ENCODE measurements around the gene EIF4A3.

EIF4A3 gene

DNA sequence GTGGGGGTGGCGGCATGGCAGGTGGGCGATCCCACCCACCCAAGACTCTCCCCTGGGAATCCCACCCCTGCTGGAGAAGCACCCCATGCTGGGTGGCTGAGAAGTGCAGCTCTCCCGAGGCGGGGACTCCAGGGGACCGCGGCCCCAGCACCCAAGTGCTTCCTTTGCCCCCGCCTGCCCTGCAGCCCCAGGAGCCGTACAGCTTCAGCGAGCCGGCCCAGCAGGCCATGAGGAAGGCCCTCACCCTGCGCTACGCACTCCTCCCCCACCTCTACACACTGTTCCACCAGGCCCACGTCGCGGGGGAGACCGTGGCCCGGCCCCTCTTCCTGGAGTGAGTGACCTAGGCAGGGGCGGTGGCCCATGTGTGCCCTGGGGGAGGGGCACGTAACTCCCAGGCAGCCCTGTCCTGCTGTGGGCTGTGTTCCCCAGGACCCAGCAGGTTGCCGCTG, 33.9 kb downstream of the EIF4A3 start:
- DNase-seq (ENCODE audit: low read depth in 2 of 2, low spot score in 1 of 2) = no peak

DNA sequence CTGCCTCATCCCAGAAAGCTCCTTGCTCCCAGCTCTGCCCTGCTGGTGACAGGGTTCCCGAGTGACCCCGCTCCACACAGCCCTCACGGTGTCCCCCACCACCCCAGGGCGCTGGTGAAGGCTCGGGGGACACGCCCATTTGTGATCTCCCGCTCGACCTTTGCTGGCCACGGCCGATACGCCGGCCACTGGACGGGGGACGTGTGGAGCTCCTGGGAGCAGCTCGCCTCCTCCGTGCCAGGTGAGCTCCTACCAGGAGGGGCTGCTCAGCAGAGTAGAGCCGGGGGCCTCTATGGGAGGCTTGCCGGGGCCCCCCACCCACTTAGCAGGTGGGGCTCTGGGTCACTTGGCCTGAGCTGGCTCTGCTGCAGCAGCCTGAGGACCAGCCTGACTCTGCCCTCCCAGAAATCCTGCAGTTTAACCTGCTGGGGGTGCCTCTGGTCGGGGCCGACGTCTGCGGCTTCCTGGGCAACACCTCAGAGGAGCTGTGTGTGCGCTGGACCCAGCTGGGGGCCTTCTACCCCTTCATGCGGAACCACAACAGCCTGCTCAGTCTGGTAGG, 34.4 kb downstream of the EIF4A3 start:
- no peak for DNase-seq (ENCODE audit: low read depth in 2 of 2, low spot score in 1 of 2)

DNA sequence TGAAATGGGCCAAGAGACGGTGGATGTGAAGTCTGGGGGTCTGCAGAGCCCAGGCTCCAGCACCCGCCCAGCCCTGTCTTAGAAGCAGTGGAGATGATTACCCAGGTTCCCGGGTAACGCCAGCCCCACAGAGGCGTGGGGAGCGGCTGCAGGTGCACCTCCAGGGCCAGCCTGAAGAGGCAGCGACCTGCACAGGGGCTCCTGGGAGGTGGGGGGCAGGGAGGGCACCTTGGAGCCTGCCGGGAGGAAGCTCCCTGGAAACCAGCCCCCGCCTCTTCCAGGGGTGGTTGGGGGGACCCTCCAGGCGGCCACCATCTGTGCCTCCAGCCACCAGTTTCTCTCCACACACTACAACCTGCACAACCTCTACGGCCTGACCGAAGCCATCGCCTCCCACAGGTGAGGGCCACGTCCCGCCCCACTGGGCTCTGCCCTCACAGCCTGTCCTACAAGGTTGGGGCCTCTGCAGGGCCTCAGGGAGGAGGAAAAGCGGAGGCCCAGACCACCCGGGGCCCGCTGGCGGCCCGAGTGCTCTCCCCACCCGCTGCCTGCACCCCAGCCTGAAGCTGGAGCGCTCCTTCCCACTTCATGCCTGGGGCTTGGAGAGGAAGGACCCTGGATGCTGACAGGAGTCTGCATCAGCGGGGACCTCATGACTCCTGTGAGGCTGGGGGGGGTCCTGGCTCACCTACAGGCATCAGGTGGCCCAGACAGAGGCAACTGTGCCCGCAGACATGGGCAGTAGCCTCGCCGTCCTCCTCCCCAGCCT, 35.0 kb downstream of the EIF4A3 start:
- no peak for DNase-seq (ENCODE audit: low read depth in 2 of 2, low spot score in 1 of 2)

DNA sequence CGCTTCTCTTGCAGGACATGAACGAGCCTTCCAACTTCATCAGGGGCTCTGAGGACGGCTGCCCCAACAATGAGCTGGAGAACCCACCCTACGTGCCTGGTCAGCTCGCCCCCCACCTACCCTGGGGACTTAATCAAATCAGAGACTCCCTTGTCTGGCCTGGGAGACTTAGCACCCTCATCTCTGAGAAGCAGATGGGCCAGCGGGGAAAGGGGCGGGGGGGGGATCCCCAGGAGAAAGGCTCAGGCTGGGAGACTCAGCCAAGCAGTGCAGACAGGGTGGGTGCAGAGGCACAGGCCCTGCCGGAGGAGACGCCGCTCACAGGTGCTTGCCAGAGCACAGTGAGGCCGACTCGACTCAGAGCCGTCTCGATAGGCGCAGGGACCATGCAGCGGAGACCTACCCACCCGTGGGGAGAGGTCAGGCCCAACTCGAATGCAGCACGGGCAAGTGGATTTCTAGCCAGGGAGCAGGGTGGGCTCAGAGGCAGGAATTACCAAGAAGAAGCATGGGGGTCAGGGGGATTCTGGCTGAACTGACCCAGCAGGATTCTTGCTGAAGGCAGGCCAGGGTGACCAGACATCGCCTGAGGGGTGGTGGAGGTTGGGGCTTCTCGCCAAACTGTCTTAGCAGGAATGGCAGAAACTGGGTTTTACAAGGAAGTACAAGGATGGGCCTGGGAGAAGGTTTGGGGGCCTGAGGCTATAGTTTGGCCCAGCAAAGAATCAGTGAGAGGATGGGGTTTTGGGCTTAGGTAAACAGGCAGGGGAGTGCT, 35.8 kb downstream of the EIF4A3 start:
- DNase-seq (ENCODE audit: low read depth in 2 of 2, low spot score in 1 of 2) = no peak

DNA sequence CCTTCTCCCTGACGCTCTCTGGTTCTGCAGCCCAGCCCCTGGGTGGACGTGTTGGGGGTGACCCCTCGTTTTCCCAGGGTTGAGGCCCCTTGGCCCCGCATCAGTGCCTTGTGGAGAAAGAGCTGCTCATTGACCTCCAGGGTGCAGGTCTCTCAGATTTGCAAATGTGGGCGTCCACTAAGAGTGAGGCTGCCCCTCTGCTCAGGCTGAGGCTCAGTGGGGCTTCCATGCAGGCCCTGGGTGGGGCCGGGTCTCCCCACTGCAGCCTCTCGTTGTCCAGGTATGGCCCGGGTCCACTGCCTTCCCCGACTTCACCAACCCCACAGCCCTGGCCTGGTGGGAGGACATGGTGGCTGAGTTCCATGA, 36.5 kb downstream of the EIF4A3 start:
- DNase-seq (ENCODE audit: low read depth in 2 of 2, low spot score in 1 of 2) = no peak

DNA sequence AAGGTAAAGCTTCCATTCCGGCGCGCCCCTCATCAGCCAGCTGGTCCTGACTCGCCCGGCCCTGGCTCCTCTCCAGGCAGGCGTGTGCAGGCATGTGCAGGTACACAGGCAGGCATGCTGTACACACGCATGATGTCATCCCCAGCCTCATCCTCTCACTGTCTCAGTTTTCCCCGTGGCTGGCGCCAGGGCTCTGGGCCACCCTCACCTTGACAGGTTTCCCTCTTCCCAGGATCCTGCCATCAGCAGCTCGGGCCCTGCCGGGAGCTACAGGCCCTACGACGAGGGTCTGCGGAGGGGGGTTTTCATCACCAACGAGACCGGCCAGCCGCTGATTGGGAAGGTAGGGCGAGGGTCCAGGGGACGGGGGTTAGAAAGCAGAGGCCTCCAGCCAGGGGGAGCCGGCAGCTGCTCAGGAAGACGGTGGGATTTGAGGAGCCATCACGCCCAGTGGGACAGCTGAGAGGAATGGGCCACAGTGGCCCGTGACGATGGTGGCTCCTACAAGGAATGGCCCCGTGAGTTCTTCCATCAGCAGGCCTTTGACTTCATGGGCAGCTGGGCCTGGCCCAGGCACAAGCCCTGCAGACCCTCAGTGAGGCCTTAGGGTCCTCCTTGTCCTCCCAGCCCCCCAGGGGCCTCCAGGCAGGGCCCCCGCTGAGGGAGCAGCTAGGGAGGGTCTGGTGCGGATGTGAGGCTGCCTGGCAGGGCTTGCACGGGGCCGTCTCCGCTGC, 37.0 kb downstream of the EIF4A3 start:
- DNase-seq (ENCODE audit: low read depth in 2 of 2, low spot score in 1 of 2) = no peak

DNA sequence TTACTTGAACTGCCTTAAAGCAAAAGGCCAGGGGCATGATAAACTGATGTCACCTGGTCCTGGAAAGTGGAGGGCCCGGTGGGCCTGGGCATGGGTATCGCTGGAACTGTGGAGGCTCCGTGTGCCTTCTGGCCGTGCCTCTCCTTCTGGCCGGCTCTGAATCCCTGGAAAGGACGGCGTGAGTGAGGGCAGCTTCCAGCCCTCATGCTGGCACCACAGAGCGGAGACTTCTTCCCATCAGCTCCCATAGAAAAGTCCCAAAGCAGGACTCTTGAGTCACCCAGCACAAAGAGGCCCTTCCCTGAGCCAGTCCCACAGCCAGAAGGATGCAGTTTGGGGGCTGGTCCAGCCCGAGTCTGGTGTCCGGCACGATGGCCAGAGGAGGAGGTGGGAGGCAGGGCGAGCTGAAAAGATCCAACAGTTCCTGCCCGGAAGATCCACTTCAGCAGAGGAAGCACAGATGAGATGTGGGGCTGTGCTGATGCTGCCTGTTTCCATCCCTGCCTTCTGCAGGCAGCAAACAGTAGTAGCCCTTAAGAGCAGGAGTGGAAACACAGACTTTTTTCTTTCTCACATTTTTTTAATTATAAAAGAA, 37.8 kb downstream of the EIF4A3 start:
- no peak for DNase-seq (ENCODE audit: low read depth in 2 of 2, low spot score in 1 of 2)

DNA sequence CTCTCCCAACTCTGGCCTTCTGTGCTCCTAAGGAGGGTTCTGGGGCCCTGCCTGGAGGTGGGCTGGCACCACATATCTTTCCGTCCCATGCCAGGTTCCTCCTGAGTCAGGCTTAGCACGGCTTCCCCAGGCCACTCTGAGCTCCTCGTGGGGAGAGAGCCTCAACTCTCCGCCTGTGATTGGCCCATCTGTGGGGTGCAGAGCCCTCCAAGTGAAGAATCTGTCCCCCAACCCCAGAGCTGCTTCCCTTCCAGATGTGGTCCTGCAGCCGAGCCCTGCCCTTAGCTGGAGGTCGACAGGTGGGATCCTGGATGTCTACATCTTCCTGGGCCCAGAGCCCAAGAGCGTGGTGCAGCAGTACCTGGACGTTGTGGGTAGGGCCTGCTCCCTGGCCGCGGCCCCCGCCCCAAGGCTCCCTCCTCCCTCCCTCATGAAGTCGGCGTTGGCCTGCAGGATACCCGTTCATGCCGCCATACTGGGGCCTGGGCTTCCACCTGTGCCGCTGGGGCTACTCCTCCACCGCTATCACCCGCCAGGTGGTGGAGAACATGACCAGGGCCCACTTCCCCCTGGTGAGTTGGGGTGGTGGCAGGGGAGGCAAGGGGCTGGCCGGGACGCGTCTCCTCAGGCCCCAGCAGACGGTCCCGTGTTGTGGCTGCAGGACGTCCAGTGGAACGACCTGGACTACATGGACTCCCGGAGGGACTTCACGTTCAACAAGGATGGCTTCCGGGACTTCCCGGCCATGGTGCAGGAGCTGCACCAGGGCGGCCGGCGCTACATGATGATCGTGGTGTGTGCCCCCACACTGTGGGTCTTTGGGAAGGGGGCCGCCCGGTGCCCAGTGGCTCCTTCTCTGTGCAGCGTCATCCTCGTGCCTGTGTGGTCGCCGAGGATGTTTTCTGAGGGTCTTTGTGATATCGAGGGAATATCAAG, 38.6 kb downstream of the EIF4A3 start:
- no peak for DNase-seq (ENCODE audit: low read depth in 2 of 2, low spot score in 1 of 2)

DNA sequence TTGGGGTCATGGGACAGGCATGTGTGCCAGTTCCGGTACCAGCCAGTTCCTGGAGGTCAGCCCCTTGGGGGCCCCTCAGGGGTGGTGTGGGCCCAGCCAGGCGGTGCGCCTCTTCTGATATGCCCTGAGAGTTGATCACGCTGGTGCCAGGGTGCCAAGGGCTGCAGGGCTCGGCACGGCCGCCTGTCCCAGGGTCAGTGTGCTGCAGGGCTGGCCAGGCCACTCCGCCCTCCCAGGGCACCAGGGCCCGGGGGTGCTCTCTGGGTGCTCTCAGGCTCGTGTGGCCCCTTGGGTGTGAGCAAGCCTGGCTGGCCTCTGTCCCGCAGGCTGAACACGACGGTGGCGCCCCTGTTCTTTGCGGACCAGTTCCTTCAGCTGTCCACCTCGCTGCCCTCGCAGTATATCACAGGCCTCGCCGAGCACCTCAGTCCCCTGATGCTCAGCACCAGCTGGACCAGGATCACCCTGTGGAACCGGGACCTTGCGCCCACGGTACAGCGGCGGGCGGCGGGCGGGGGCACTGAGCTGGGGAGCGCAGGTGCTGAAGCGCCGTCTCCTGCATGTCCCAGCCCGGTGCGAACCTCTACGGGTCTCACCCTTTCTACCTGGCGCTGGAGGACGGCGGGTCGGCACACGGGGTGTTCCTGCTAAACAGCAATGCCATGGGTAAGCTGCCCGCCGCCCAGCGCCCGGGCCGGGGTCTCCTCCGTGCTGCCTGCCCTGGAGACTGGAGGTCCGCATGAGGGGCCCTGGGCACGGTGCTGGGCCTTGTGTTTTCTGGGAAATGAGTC, 39.5 kb downstream of the EIF4A3 start:
- DNase-seq (ENCODE audit: low read depth in 2 of 2, low spot score in 1 of 2) = no peak

DNA sequence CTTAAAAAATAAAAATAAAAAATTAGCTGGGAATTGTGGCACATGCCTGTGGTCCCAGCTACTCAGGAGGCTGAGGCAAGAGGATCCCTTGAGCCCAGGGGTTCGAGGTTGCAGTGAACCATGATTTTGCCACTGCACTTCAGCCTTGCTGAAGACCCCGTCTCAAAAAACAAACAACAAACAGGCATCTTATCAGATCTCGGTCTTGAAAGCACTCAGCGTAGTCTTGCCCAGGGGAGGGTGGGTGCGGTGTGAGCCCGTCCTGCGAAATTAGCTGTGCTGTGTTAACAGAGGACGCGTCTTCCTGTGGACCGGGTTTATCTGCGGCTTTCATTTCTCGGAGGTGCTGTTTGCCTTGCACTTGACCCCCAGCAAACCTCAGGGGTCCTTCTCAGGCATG, 40.2 kb downstream of the EIF4A3 start:
- no peak for DNase-seq (ENCODE audit: low read depth in 2 of 2, low spot score in 1 of 2)

DNA sequence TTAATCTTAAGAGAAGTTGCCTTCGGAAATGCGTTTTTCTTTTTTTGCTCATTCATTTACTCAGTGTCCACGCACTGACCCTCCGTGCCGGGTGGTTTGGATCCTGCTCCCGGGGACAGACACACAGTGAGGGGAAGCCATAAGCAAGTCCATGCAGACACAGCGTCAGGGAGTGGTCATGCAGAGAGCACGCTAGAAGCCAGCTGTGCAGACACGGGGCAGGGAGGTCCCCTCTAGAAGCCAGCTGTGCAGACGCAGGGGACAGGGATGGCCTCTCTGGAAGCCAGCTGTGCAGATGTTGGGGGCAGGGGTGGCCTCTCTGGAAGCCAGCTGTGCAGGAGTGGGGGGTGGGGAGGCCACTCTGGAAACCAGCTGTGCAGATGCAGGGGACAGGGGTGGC, 40.8 kb downstream of the EIF4A3 start:
- no peak for DNase-seq (ENCODE audit: low read depth in 2 of 2, low spot score in 1 of 2)

DNA sequence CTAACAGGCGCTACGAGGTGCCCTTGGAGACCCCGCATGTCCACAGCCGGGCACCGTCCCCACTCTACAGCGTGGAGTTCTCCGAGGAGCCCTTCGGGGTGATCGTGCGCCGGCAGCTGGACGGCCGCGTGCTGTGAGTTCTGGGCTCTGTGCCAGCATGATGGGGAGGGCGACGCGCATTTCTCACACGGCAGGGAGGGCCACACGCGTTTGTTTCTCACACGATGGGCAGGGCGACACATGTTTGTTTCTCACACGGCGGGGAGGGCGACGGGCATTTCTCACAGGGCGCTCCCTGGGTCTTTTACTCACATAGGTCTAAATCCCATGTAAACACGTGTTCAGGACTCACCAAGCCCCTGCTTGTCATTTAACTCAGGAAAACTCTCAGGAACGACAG, 41.2 kb downstream of the EIF4A3 start:
- no peak for DNase-seq (ENCODE audit: low read depth in 2 of 2, low spot score in 1 of 2)

DNA sequence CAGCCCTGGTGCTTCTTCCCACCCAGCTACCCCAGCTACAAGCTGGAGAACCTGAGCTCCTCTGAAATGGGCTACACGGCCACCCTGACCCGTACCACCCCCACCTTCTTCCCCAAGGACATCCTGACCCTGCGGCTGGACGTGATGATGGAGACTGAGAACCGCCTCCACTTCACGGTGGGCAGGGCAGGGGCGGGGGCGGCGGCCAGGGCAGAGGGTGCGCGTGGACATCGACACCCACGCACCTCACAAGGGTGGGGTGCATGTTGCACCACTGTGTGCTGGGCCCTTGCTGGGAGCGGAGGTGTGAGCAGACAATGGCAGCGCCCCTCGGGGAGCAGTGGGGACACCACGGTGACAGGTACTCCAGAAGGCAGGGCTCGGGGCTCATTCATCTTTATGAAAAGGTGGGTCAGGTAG, 42.0 kb downstream of the EIF4A3 start:
- no peak for DNase-seq (ENCODE audit: low read depth in 2 of 2, low spot score in 1 of 2)

DNA sequence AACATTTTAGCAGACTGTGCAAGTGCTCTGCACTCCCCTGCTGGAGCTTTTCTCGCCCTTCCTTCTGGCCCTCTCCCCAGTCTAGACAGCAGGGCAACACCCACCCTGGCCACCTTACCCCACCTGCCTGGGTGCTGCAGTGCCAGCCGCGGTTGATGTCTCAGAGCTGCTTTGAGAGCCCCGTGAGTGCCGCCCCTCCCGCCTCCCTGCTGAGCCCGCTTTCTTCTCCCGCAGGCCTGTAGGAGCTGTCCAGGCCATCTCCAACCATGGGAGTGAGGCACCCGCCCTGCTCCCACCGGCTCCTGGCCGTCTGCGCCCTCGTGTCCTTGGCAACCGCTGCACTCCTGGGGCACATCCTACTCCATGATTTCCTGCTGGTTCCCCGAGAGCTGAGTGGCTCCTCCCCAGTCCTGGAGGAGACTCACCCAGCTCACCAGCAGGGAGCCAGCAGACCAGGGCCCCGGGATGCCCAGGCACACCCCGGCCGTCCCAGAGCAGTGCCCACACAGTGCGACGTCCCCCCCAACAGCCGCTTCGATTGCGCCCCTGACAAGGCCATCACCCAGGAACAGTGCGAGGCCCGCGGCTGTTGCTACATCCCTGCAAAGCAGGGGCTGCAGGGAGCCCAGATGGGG, 42.5 kb downstream of the EIF4A3 start:
- DNase-seq (ENCODE audit: low read depth in 2 of 2, low spot score in 1 of 2) = no peak

DNA sequence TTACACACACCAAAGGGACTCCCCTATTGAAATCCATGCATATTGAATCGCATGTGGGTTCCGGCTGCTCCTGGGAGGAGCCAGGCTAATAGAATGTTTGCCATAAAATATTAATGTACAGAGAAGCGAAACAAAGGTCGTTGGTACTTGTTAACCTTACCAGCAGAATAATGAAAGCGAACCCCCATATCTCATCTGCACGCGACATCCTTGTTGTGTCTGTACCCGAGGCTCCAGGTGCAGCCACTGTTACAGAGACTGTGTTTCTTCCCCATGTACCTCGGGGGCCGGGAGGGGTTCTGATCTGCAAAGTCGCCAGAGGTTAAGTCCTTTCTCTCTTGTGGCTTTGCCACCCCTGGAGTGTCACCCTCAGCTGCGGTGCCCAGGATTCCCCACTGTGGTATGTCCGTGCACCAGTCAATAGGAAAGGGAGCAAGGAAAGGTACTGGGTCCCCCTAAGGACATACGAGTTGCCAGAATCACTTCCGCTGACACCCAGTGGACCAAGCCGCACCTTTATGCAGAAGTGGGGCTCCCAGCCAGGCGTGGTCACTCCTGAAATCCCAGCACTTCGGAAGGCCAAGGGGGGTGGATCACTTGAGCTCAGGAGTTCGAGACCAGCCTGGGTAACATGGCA, 43.4 kb downstream of the EIF4A3 start:
- DNase-seq (ENCODE audit: low read depth in 2 of 2, low spot score in 1 of 2) = no peak

DNA sequence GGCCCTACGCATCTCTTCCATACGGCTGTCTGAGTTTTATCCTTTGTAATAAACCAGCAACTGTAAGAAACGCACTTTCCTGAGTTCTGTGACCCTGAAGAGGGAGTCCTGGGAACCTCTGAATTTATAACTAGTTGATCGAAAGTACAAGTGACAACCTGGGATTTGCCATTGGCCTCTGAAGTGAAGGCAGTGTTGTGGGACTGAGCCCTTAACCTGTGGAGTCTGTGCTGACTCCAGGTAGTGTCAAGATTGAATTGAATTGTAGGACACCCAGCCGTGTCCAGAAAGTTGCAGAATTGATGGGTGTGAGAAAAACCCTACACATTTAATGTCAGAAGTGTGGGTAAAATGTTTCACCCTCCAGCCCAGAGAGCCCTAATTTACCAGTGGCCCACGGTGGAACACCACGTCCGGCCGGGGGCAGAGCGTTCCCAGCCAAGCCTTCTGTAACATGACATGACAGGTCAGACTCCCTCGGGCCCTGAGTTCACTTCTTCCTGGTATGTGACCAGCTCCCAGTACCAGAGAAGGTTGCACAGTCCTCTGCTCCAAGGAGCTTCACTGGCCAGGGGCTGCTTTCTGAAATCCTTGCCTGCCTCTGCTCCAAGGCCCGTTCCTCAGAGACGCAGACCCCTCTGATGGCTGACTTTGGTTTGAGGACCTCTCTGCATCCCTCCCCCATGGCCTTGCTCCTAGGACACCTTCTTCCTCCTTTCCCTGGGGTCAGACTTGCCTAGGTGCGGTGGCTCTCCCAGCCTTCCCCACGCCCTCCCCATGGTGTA, 44.1 kb downstream of the EIF4A3 start:
- DNase-seq (ENCODE audit: low read depth in 2 of 2, low spot score in 1 of 2) = no peak

DNA sequence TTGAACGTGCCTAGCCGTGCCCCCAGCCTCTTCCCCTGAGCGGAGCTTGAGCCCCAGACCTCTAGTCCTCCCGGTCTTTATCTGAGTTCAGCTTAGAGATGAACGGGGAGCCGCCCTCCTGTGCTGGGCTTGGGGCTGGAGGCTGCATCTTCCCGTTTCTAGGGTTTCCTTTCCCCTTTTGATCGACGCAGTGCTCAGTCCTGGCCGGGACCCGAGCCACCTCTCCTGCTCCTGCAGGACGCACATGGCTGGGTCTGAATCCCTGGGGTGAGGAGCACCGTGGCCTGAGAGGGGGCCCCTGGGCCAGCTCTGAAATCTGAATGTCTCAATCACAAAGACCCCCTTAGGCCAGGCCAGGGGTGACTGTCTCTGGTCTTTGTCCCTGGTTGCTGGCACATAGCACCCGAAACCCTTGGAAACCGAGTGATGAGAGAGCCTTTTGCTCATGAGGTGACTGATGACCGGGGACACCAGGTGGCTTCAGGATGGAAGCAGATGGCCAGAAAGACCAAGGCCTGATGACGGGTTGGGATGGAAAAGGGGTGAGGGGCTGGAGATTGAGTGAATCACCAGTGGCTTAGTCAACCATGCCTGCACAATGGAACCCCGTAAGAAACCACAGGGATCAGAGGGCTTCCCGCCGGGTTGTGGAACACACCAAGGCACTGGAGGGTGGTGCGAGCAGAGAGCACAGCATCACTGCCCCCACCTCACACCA, 44.8 kb downstream of the EIF4A3 start:
- no peak for DNase-seq (ENCODE audit: low read depth in 2 of 2, low spot score in 1 of 2)
